Measurements from ENCODE around the gene BICDL2.

BICDL2 gene

GRCh38 chr16:3071655-3072054 is 34.9 kb upstream of the BICDL2 start:
- ATAC-seq = no peak
- TF ChIP-seq PATZ1 (CRISPR knock-in tag; IDR thresholded peaks at IDR 0.05; ENCODE audit: borderline replicate concordance) (no peak), CSRNP3 (CRISPR knock-in tag; IDR thresholded peaks at IDR 0.05) (no peak), CREB5 (CRISPR knock-in tag; IDR thresholded peaks at IDR 0.05; ENCODE audit: low read depth) (no peak), RARB (CRISPR knock-in tag; IDR thresholded peaks at IDR 0.05) (no peak), TCF4 (CRISPR knock-in tag; IDR thresholded peaks at IDR 0.05; ENCODE audit: borderline replicate concordance) (no peak), TSHZ2 (CRISPR knock-in tag; IDR thresholded peaks at IDR 0.05) (no peak), GLIS3 (CRISPR knock-in tag; IDR thresholded peaks at IDR 0.05) (no peak), POU6F1 (CRISPR knock-in tag; IDR thresholded peaks at IDR 0.05; ENCODE audit: borderline replicate concordance, low read depth) (no peak), TOX (CRISPR knock-in tag; IDR thresholded peaks at IDR 0.05; ENCODE audit: borderline replicate concordance) (no peak), SNAI2 (CRISPR knock-in tag; IDR thresholded peaks at IDR 0.05) (no peak), ARNTL (CRISPR knock-in tag; IDR thresholded peaks at IDR 0.05; ENCODE audit: borderline replicate concordance, low read depth) (no peak), ZNF8 (CRISPR knock-in tag; IDR thresholded peaks at IDR 0.05) (no peak), ZFP3 (CRISPR knock-in tag; IDR thresholded peaks at IDR 0.05) (no peak), OSR1 (CRISPR knock-in tag; IDR thresholded peaks at IDR 0.05) (no peak), ISL1 (CRISPR knock-in tag; IDR thresholded peaks at IDR 0.05) (no peak), ZFP30 (CRISPR knock-in tag; IDR thresholded peaks at IDR 0.05) (no peak), ZNF70 (CRISPR knock-in tag; IDR thresholded peaks at IDR 0.05) (no peak), CSDC2 (CRISPR knock-in tag; IDR thresholded peaks at IDR 0.05) (no peak)

- no peak for ATAC-seq
- TF ChIP-seq BACH2 (CRISPR knock-in tag; IDR thresholded peaks at IDR 0.05; ENCODE audit: borderline replicate concordance) (no peak), TOX (CRISPR knock-in tag; IDR thresholded peaks at IDR 0.05; ENCODE audit: borderline replicate concordance) (no peak), ISL1 (CRISPR knock-in tag; IDR thresholded peaks at IDR 0.05) (no peak), OSR1 (CRISPR knock-in tag; IDR thresholded peaks at IDR 0.05) (no peak), ZFP3 (CRISPR knock-in tag; IDR thresholded peaks at IDR 0.05) (no peak), ZNF565 (CRISPR knock-in tag; conservative IDR thresholded peaks at IDR 0.05; ENCODE audit: low read depth) (no peak), ARNTL (CRISPR knock-in tag; IDR thresholded peaks at IDR 0.05; ENCODE audit: borderline replicate concordance, low read depth) (no peak), CREB5 (CRISPR knock-in tag; IDR thresholded peaks at IDR 0.05; ENCODE audit: low read depth) (no peak), CSRNP3 (CRISPR knock-in tag; IDR thresholded peaks at IDR 0.05) (no peak), GLIS3 (CRISPR knock-in tag; IDR thresholded peaks at IDR 0.05) (no peak), RARB (CRISPR knock-in tag; IDR thresholded peaks at IDR 0.05) (no peak), PATZ1 (CRISPR knock-in tag; IDR thresholded peaks at IDR 0.05; ENCODE audit: borderline replicate concordance) (no peak), TCF4 (CRISPR knock-in tag; IDR thresholded peaks at IDR 0.05; ENCODE audit: borderline replicate concordance) (no peak), SNAI2 (CRISPR knock-in tag; IDR thresholded peaks at IDR 0.05) (no peak), POU6F1 (CRISPR knock-in tag; IDR thresholded peaks at IDR 0.05; ENCODE audit: borderline replicate concordance, low read depth) (no peak), PPARA (CRISPR knock-in tag; IDR thresholded peaks at IDR 0.05; ENCODE audit: borderline replicate concordance) (no peak), CSDC2 (CRISPR knock-in tag; IDR thresholded peaks at IDR 0.05) (no peak), ZNF70 (CRISPR knock-in tag; IDR thresholded peaks at IDR 0.05) (no peak), ZC3H10 (CRISPR knock-in tag; IDR thresholded peaks at IDR 0.05) (no peak)
Measured at GRCh38 chr16:3070608-3071111, 33.9 kb upstream of the BICDL2 start.

Measured in SK-N-SH treated with all-trans-retinoic acid at 6 μM for 48 hours (cell line).